Neural progenitor cell (in vitro differentiated cells): ENCODE data around the gene PLEKHM1. TPM values are rescaled to one million over a fixed set of nuclear protein-coding genes. Genes with fewer than 3 reads are reported as not detected.
A peak's percentile ranks its signal among the peaks of the same experiment; 100 is the strongest.

Experiments used
- DNase-seq: peaks from one replicate; pipeline ENCODE4 v3.0.0-alpha.2; 2016; ENCODE audit warnings: low spot score
- H2AFZ ChIP-seq: fragments of 200-600 bp; sonication (generic); replicated peaks from 2 replicates; pipeline ENCODE4 v1.6.1; 2016; ENCODE audit warnings: antibody characterized with exemption
- H3F3A ChIP-seq: fragments of 200-600 bp; sonication (generic); 2 replicates; pipeline ENCODE4 v1.6.1; 2016; ENCODE audit warnings: antibody characterized with exemption, low read depth
- H3K27ac ChIP-seq: fragments of 200-600 bp; sonication (generic); 2 replicates; pipeline ENCODE4 v1.5.1; 2016; ENCODE audit warnings: mild to moderate bottlenecking
- H3K27me3 ChIP-seq: fragments of 200-600 bp; sonication (generic); 2 replicates; pipeline ENCODE4 v1.6.1; 2016; ENCODE audit warnings: mild to moderate bottlenecking, moderate library complexity
- H3K36me3 ChIP-seq: fragments of 200-600 bp; sonication (generic); 2 replicates; pipeline ENCODE4 v1.5.1; 2016
- H3K4me1 ChIP-seq: fragments of 200-600 bp; sonication (generic); 2 replicates; pipeline ENCODE4 v1.6.1; 2016; ENCODE audit warnings: mixed run types
- H3K4me2 ChIP-seq: fragments of 200-600 bp; sonication (generic); 2 replicates; pipeline ENCODE4 v1.6.1; 2016
- H3K4me3 ChIP-seq: fragments of 200-600 bp; sonication (generic); 2 replicates; pipeline ENCODE4 v1.5.1; 2016
- H3K79me2 ChIP-seq: fragments of 200-600 bp; sonication (generic); 2 replicates; pipeline ENCODE4 v1.6.1; 2016; ENCODE audit warnings: low read depth
- H3K9ac ChIP-seq: fragments of 200-600 bp; sonication (generic); 2 replicates; pipeline ENCODE4 v1.6.1; 2016
- H3K9me3 ChIP-seq: fragments of 200-600 bp; sonication (generic); 2 replicates; pipeline ENCODE4 v1.5.1; 2016; ENCODE audit warnings: low read depth
- H4K20me1 ChIP-seq: fragments of 200-600 bp; sonication (generic); 2 replicates; pipeline ENCODE4 v1.6.1; 2016; ENCODE audit warnings: low read depth
- H3K27ac Mint-ChIP-seq: 3 replicates; pipeline ENCODE4 v1.8.0; 2021; ENCODE audit warnings: mixed read lengths
- H3K27me3 Mint-ChIP-seq: 2 replicates; pipeline ENCODE4 v1.8.0; 2022; ENCODE audit warnings: low read depth, mild to moderate bottlenecking, inconsistent platforms, moderate library complexity, mixed read lengths; ENCODE audit not compliant: insufficient read depth
- H3K36me3 Mint-ChIP-seq: 3 replicates; pipeline ENCODE4 v1.8.0; 2021; ENCODE audit warnings: mixed read lengths
- H3K4me1 Mint-ChIP-seq: 3 replicates; pipeline ENCODE4 v1.8.0; 2021; ENCODE audit warnings: mixed read lengths
- H3K4me3 Mint-ChIP-seq: 3 replicates; pipeline ENCODE4 v1.8.0; 2021; ENCODE audit warnings: mild to moderate bottlenecking, moderate library complexity, mixed read lengths
- H3K9me3 Mint-ChIP-seq: 3 replicates; pipeline ENCODE4 v1.8.0; 2020; ENCODE audit warnings: mixed read lengths
- EZH2 ChIP-seq: fragments of 200-600 bp; sonication (generic); IDR thresholded peaks from 2 replicates; pipeline ENCODE4 v1.6.1; 2017; ENCODE audit warnings: antibody characterized with exemption, mild to moderate bottlenecking, moderate library complexity
- EZH2phosphoT487 ChIP-seq: fragments of 200-600 bp; sonication (generic); IDR thresholded peaks from 2 replicates; pipeline ENCODE4 v1.6.1; 2017; ENCODE audit warnings: antibody characterized with exemption
- total RNA-seq: library from RNA; depleted of rRNA; stranded (reverse); fragments of >200 nt; gene quantifications from 2 replicates; pipeline ENCODE4 v1.2.3, GENCODE V29; 2015; ENCODE audit warnings: low replicate concordance
- TF ChIP-seq, protein P1 (sequence below): fragments of 200-600 bp; sonication (generic); IDR thresholded peaks from 2 replicates; pipeline ENCODE4 v1.5.1; 2017; ENCODE audit warnings: antibody characterized with exemption, mild to moderate bottlenecking

The PLEKHM1 gene
- total RNA-seq, 1 donor from 2014 or later: 7.0 TPM

DNA sequence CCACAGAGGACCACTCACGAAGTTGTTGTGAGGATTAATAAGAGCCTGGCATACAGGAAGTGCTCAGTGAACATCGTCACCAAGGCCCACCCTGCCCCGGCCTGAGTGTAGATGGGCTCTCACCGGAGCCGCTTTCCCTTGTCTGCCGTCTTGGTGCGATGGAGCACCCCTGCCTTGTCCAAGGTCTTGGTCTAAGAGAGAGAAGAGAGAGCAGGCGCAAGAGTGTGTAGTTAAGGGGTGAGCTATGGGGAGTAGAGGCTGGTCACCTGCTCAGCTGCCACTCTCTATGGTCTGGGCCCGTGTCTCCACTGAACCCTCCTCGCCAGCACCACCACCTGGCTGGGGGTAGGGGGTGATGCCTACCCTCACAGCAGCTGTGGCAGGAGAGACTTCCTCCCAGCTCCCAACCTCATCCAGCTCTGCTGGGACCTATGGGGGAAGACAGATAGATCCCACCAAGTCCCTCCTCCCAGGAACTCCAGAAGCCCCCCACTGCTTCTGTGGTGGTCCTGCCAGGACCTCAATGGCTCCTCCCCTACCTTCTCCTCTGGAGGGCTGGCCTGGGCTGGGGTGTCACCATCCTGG, 86.5 kb downstream of the PLEKHM1 start:
- Mint-ChIP-seq H3K4me1 (peaks cover 18% of the 10 kb centered on the region), H3K27ac (no peak overlapping the region), H3K9me3 (no peaks in the 10 kb centered on the region), H3K27me3 (peaks cover 2% of the 10 kb centered on the region), H3K36me3 (no peaks in the 10 kb centered on the region), H3K4me3 (no peak overlapping the region)
- Histone ChIP-seq H4K20me1 (no peaks in the 10 kb centered on the region), H3K9me3 (no peaks in the 10 kb centered on the region), H3K4me3 (no peak overlapping the region), H3K79me2 (no peaks in the 10 kb centered on the region), H3K9ac (no peak overlapping the region), H3K36me3 (no peaks in the 10 kb centered on the region), H3K4me2 (no peak overlapping the region), H3F3A (peaks cover 4% of the 10 kb centered on the region), H3K27me3 (no peaks in the 10 kb centered on the region), H3K27ac (no peak overlapping the region), H2AFZ (no peak overlapping the region), H3K4me1 (peaks cover 11% of the 10 kb centered on the region)
- TF ChIP-seq EZH2phosphoT487 (no peak), EZH2 (no peak)
- TF ChIP-seq, protein P1, sequence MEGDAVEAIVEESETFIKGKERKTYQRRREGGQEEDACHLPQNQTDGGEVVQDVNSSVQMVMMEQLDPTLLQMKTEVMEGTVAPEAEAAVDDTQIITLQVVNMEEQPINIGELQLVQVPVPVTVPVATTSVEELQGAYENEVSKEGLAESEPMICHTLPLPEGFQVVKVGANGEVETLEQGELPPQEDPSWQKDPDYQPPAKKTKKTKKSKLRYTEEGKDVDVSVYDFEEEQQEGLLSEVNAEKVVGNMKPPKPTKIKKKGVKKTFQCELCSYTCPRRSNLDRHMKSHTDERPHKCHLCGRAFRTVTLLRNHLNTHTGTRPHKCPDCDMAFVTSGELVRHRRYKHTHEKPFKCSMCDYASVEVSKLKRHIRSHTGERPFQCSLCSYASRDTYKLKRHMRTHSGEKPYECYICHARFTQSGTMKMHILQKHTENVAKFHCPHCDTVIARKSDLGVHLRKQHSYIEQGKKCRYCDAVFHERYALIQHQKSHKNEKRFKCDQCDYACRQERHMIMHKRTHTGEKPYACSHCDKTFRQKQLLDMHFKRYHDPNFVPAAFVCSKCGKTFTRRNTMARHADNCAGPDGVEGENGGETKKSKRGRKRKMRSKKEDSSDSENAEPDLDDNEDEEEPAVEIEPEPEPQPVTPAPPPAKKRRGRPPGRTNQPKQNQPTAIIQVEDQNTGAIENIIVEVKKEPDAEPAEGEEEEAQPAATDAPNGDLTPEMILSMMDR: no peak
- no peak for DNase-seq

DNA sequence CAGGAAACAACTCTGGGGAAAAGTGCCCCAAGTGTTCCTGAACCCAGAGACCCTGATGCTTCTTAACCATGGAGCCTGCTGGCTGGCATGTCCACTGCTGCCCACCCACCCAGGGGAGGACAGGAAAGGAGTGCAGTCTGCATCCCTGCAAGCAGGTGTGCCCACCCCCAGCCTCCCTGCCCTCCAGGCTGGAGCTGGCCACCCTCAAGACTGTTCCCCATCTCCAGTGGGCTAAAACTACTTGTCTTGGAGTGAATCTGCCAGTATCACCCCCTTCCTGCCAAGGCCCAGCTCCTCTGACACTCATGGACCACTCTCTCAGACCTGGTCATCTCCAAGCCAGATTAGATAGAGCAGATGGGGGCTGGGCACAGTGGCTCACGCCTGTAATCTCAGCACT, 87.6 kb downstream of the PLEKHM1 start:
- Histone ChIP-seq H3K36me3 (no peaks in the 10 kb centered on the region), H3K4me1 (peaks cover 11% of the 10 kb centered on the region), H3K27ac (no peak overlapping the region), H3F3A (peaks cover 4% of the 10 kb centered on the region), H3K9me3 (no peaks in the 10 kb centered on the region), H3K4me3 (no peak overlapping the region), H3K79me2 (no peaks in the 10 kb centered on the region), H3K9ac (no peak overlapping the region), H3K27me3 (no peaks in the 10 kb centered on the region), H4K20me1 (no peaks in the 10 kb centered on the region), H3K4me2 (no peak overlapping the region), H2AFZ (no peak overlapping the region)
- Mint-ChIP-seq H3K9me3 (no peaks in the 10 kb centered on the region), H3K4me1 (peaks cover 21% of the 10 kb centered on the region), H3K4me3 (no peak overlapping the region), H3K27ac (no peak overlapping the region), H3K36me3 (no peaks in the 10 kb centered on the region), H3K27me3 (peaks cover 2% of the 10 kb centered on the region)
- no peak for DNase-seq
- TF ChIP-seq, protein P1: no peak
- TF ChIP-seq EZH2 (no peak), EZH2phosphoT487 (no peak)

DNA sequence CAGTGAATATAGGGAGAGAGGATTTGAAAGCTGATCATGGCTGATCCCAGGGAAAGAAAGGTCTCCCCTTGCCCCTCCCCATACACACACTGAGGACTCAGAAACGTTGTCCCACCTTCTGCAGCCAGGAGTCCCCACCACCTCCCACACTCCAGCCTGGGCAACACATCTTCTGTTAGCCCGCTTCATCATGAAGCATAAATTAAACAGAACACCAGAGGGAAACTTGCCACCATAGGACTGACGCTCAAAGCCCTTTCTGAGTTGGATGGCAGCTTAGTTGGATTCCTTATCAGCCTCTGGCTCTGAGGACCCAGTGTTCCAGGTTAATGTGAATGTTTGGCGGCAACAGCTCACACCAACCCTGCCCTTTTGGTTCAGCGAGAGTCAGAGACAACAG, 91.7 kb downstream of the PLEKHM1 start:
- H3K9me3 Mint-ChIP-seq: no peaks in the 10 kb centered on the region
- Histone ChIP-seq H4K20me1 (no peaks in the 10 kb centered on the region), H3K4me2 (no peak overlapping the region), H3K4me1 (no peaks in the 10 kb centered on the region), H3K27me3 (no peaks in the 10 kb centered on the region), H2AFZ (no peak overlapping the region), H3K9me3 (no peaks in the 10 kb centered on the region), H3F3A (no peaks in the 10 kb centered on the region), H3K79me2 (no peaks in the 10 kb centered on the region), H3K9ac (no peak overlapping the region), H3K36me3 (no peaks in the 10 kb centered on the region), H3K27ac (no peak overlapping the region), H3K4me3 (no peak overlapping the region)
- DNase-seq: peak; percentile 37
- peaks cover 4% of the 10 kb centered on the region for H3K27me3 Mint-ChIP-seq
- H3K4me1 Mint-ChIP-seq: peaks cover 18% of the 10 kb centered on the region
- TF ChIP-seq, protein P1: peak; percentile 26
- no peak for TF ChIP-seq EZH2
- TF ChIP-seq EZH2phosphoT487: no peak
- no peaks in the 10 kb centered on the region for H3K36me3 Mint-ChIP-seq
- peak overlapping the region; percentile 37 for H3K27ac Mint-ChIP-seq
- H3K4me3 Mint-ChIP-seq: peak overlapping the region; percentile 35
